ENCODE results near the gene NHERF1.
A peak's percentile ranks its signal among the peaks of the same experiment; 100 is the strongest.

NHERF1 gene

GRCh38 chr17:74749279-74750038 is 1.0 kb downstream of the NHERF1 start:
- no peak for TF ChIP-seq GATA1 (IDR thresholded peaks at IDR 0.05; ENCODE audit: low read depth, low read length)
- no peak for TF ChIP-seq POLR2A (IDR thresholded peaks at IDR 0.05; ENCODE audit: low read length)
- DNase-seq: peak in 1 of 2 experiments; percentile 59

GRCh38 chr17:74750039-74750326 is 1.6 kb downstream of the NHERF1 start:
- DNase-seq: no peak

GRCh38 chr17:74750327-74751069 is 2.1 kb downstream of the NHERF1 start:
- no peak for TF ChIP-seq POLR2A (IDR thresholded peaks at IDR 0.05; ENCODE audit: low read length)
- no peak for TF ChIP-seq GATA1 (IDR thresholded peaks at IDR 0.05; ENCODE audit: low read depth, low read length)
- DNase-seq: no peak

More at GRCh38 chr17:74750039-74750326, 1.6 kb downstream of the NHERF1 start:
- no peak for TF ChIP-seq GATA1 (IDR thresholded peaks at IDR 0.05; ENCODE audit: low read depth, low read length)
- no peak for TF ChIP-seq POLR2A (IDR thresholded peaks at IDR 0.05; ENCODE audit: low read length)

GRCh38 chr17:74752415-74752814 is 4.0 kb downstream of the NHERF1 start:
- no peak for DNase-seq
- no peak for TF ChIP-seq GATA1 (IDR thresholded peaks at IDR 0.05; ENCODE audit: low read depth, low read length)
- TF ChIP-seq POLR2A (IDR thresholded peaks at IDR 0.05; ENCODE audit: low read length): no peak

- no peak for DNase-seq
- TF ChIP-seq GATA1 (IDR thresholded peaks at IDR 0.05; ENCODE audit: low read depth, low read length): no peak
- no peak for TF ChIP-seq POLR2A (IDR thresholded peaks at IDR 0.05; ENCODE audit: low read length)
These were observed 4.5 kb downstream of the NHERF1 start for GRCh38 chr17:74752822-74753401.

DNA sequence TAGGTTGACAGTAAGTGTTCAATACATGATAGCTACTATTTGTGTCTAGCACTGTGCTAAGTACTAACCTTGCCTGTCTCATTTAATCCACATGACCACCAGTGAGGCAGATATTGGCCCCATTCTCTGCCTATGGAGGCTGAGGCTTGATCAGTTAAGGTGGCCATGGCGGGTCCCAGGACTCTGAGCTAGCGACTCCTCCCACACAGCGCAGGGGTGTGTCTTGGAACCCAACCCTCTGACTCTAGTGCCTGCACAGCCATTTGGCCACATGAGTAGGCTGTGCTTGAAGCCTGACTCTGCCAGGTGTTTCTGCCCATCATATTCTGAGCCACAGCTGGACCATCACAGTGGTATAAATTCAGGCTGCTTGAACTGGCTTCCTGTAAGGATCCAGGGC is 6.4 kb downstream of the NHERF1 start:
- TF ChIP-seq GATA1 (IDR thresholded peaks at IDR 0.05; ENCODE audit: low read depth, low read length) (no peak), POLR2A (IDR thresholded peaks at IDR 0.05; ENCODE audit: low read length) (no peak)
- peak; percentile 69 to 75 for DNase-seq

DNA sequence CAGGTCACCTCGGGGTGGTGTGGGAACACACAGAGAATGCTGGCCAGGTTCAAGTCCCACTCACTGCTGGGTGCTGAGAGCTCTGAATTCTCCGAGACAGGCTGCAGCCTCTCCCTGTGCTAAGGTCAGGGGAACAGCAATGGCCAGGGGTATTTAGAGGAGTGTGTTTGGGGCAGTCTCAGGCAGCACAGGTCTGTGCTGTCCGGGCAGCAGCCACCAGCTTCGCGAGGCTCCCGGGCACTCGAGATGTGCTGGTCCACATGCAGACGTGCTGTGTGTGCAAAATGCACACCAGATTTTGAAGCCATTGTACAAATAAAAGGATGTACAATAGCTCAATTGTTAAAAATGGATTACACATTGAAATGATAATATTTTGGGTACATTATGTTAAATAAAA is 7.1 kb downstream of the NHERF1 start:
- TF ChIP-seq GATA1 (IDR thresholded peaks at IDR 0.05; ENCODE audit: low read depth, low read length) (no peak), POLR2A (IDR thresholded peaks at IDR 0.05; ENCODE audit: low read length) (no peak)
- no peak for DNase-seq

GRCh38 chr17:74756891-74757290 is 8.5 kb downstream of the NHERF1 start:
- TF ChIP-seq GATA1 (IDR thresholded peaks at IDR 0.05; ENCODE audit: low read depth, low read length) (no peak), POLR2A (IDR thresholded peaks at IDR 0.05; ENCODE audit: low read length) (no peak)
- no peak for DNase-seq

DNA sequence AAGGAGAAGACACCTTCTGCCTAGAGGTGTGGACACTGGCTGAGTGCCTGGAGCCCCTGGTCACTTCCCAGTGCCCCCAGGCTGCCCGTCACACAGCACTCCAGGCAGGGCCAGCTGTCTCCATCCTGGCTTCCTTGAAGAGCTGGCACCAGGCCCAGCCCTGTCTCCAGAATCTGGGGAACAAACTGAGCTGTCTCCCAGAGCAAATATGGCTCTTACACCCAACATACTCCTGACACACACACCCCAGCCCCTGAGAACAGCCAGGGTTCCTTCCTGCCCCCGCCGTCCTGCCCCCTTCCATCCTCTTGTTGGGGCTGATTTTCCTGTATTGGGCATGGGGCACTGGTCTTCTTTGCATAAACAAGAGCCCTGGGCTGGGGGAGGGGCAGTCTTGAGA is 9.1 kb downstream of the NHERF1 start:
- TF ChIP-seq GATA1 (IDR thresholded peaks at IDR 0.05; ENCODE audit: low read depth, low read length) (no peak), POLR2A (IDR thresholded peaks at IDR 0.05; ENCODE audit: low read length) (no peak)

GRCh38 chr17:74757931-74758847 is 9.8 kb downstream of the NHERF1 start:
- no peak for DNase-seq
- no peak for TF ChIP-seq POLR2A (IDR thresholded peaks at IDR 0.05; ENCODE audit: low read length)
- no peak for TF ChIP-seq GATA1 (IDR thresholded peaks at IDR 0.05; ENCODE audit: low read depth, low read length)

More for the DNA sequence above, 9.1 kb downstream of the NHERF1 start:
- DNase-seq: no peak

DNA sequence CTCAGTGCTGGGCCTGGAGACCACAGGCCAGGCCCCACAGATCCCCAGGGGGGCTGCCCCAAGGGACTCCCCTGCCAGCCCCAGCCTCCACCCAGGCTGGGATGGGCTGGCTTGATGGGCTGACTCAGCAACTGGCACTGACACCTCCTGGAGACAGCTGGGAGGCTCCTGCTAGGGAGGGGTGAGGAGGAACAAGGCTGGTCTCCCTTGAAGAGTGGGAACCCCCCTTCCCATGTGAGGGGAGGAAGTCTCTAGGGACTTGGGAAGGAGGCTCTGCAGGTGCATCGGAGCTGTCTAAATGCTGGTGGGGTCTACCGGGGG is 10.4 kb downstream of the NHERF1 start:
- TF ChIP-seq POLR2A (IDR thresholded peaks at IDR 0.05; ENCODE audit: low read length) (no peak), GATA1 (IDR thresholded peaks at IDR 0.05; ENCODE audit: low read depth, low read length) (no peak)
- peak; percentile 47 to 74 for DNase-seq

DNA sequence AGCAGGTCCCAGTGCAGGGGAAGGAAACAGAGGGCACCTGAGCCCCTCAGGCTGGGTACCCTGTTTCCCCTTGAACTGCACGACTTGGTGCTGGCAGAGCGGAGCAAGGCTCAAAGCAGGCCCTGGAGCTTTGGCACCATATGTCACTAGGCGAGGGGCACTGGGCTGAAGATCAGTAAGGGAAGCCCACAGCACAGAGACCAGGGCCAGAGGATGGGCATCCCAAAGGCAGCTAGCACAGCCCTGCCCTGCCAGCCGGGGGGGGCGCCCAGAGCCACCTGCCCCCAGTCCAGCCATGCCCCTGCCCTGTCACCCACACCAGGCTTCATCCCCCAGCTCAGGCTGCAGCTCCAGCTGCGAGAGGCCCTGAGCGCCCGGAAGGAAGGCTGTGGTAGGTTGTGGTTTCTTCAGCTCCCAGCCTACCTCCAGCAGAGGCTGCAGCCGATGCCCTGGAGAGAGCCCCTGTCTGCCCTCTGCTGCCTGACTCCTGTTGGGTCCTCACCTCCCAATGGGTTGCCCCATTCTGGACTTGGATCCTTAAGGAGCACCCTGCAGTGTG is 10.9 kb downstream of the NHERF1 start:
- no peak for DNase-seq
- TF ChIP-seq POLR2A (IDR thresholded peaks at IDR 0.05; ENCODE audit: low read length) (no peak), GATA1 (IDR thresholded peaks at IDR 0.05; ENCODE audit: low read depth, low read length) (no peak)

DNA sequence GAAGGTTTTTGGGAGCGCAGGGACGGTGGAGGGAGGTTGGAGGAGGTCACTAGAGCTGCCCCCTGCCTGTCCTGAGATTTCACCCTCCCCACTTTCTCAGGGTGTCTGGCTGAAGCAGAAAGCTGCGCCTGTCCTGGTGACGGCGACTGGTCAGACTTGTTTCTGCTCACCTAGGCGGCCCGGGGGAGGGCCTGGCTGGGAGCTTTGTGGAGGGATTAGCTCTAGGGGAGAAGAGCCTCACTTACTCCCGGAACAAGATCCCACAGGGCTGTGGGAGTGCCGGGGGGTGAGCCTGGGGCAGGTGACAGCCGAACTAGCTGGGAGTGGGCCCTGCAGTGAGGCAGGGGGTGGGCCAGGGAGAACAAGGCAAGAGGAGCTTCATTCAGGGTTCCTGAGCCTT is 11.5 kb downstream of the NHERF1 start:
- DNase-seq: no peak
- no peak for TF ChIP-seq POLR2A (IDR thresholded peaks at IDR 0.05; ENCODE audit: low read length)
- TF ChIP-seq GATA1 (IDR thresholded peaks at IDR 0.05; ENCODE audit: low read depth, low read length): no peak
